Measurements from ENCODE around the gene PRIMA1. TPM values are rescaled to one million over a fixed set of nuclear protein-coding genes. Genes with fewer than 3 reads are reported as not detected.

Gene PRIMA1
- total and polyA plus RNA-seq, 2 donors (not counting 1 experiment from before 2014, with no cell fraction given): not detected

- no peak overlapping the region for H3K4me2 ChIP-seq (ENCODE audit: extremely low read depth, insufficient read depth, low read length)
- DNase-seq (ENCODE audit: low read depth in 2 of 2): no peak
- no peaks in the 10 kb centered on the region for H3K4me1 ChIP-seq (ENCODE audit: control insufficient read depth, extremely low read depth, insufficient read depth, low read length)
- H3K36me3 ChIP-seq (ENCODE audit: control insufficient read depth, insufficient read depth, low read length): no peaks in the 10 kb centered on the region
- no peak for TF ChIP-seq EZH2 (IDR thresholded peaks at IDR 0.05; ENCODE audit: low read length, missing control alignments)
- TF ChIP-seq CTCF (conservative IDR thresholded peaks at IDR 0.05 in 1 of 2, IDR thresholded peaks at IDR 0.05 in 1 of 2; ENCODE audit: low read depth in 1 of 2, low read length in 2 of 2): no peak
- no peak overlapping the region for H3K27ac ChIP-seq (ENCODE audit: insufficient read depth, low read length)
- H3K4me3 ChIP-seq (replicated peaks in 1 of 4; ENCODE audit: control extremely low read depth in 1 of 4, insufficient read depth in 1 of 4, low read depth in 3 of 4, low read length in 4 of 4): no peak overlapping the region
- no peak overlapping the region for H2AFZ ChIP-seq (ENCODE audit: low read length)
- H3K79me2 ChIP-seq (ENCODE audit: control insufficient read depth, insufficient read depth, low read length): no peaks in the 10 kb centered on the region
- no peak overlapping the region for H3K9ac ChIP-seq (ENCODE audit: insufficient read depth, low read length)
- H3K9me3 ChIP-seq (ENCODE audit: control insufficient read depth, insufficient read depth, low read depth, low read length): no peaks in the 10 kb centered on the region
- no peaks in the 10 kb centered on the region for H4K20me1 ChIP-seq (ENCODE audit: control insufficient read depth, extremely low read depth, insufficient read depth, low read length)
- no peaks in the 10 kb centered on the region for H3K27me3 ChIP-seq (ENCODE audit: control insufficient read depth, insufficient read depth, low read length)
Measured at GRCh38 chr14:93691042-93691780, 97.1 kb downstream of the PRIMA1 start.

GRCh38 chr14:93690146-93690545 lies 98.1 kb downstream of the PRIMA1 start:
- no peak for DNase-seq (ENCODE audit: low read depth in 2 of 2)

GRCh38 chr14:93688820-93689219 lies 99.5 kb downstream of the PRIMA1 start:
- TF ChIP-seq EZH2 (IDR thresholded peaks at IDR 0.05; ENCODE audit: low read length, missing control alignments): no peak
- TF ChIP-seq CTCF (conservative IDR thresholded peaks at IDR 0.05 in 1 of 2, IDR thresholded peaks at IDR 0.05 in 1 of 2; ENCODE audit: low read depth in 1 of 2, low read length in 2 of 2): no peak
- Histone ChIP-seq H3K27me3 (ENCODE audit: control insufficient read depth, insufficient read depth, low read length) (no peaks in the 10 kb centered on the region), H3K79me2 (ENCODE audit: control insufficient read depth, insufficient read depth, low read length) (no peaks in the 10 kb centered on the region), H4K20me1 (ENCODE audit: control insufficient read depth, extremely low read depth, insufficient read depth, low read length) (no peaks in the 10 kb centered on the region), H3K4me2 (ENCODE audit: extremely low read depth, insufficient read depth, low read length) (no peak overlapping the region), H3K4me1 (ENCODE audit: control insufficient read depth, extremely low read depth, insufficient read depth, low read length) (no peaks in the 10 kb centered on the region), H3K27ac (ENCODE audit: insufficient read depth, low read length) (no peak overlapping the region), H3K36me3 (ENCODE audit: control insufficient read depth, insufficient read depth, low read length) (no peaks in the 10 kb centered on the region), H3K4me3 (replicated peaks in 1 of 4; ENCODE audit: control extremely low read depth in 1 of 4, insufficient read depth in 1 of 4, low read depth in 3 of 4, low read length in 4 of 4) (no peak overlapping the region), H2AFZ (ENCODE audit: low read length) (no peak overlapping the region), H3K9me3 (ENCODE audit: control insufficient read depth, insufficient read depth, low read depth, low read length) (no peaks in the 10 kb centered on the region), H3K9ac (ENCODE audit: insufficient read depth, low read length) (no peak overlapping the region)
- no peak for DNase-seq (ENCODE audit: low read depth in 2 of 2)

More at GRCh38 chr14:93690146-93690545, 98.1 kb downstream of the PRIMA1 start:
- Histone ChIP-seq H3K79me2 (ENCODE audit: control insufficient read depth, insufficient read depth, low read length) (no peaks in the 10 kb centered on the region), H3K27me3 (ENCODE audit: control insufficient read depth, insufficient read depth, low read length) (no peaks in the 10 kb centered on the region), H3K27ac (ENCODE audit: insufficient read depth, low read length) (no peak overlapping the region), H4K20me1 (ENCODE audit: control insufficient read depth, extremely low read depth, insufficient read depth, low read length) (no peaks in the 10 kb centered on the region), H3K4me1 (ENCODE audit: control insufficient read depth, extremely low read depth, insufficient read depth, low read length) (no peaks in the 10 kb centered on the region), H3K4me3 (replicated peaks in 1 of 4; ENCODE audit: control extremely low read depth in 1 of 4, insufficient read depth in 1 of 4, low read depth in 3 of 4, low read length in 4 of 4) (no peak overlapping the region), H3K9ac (ENCODE audit: insufficient read depth, low read length) (no peak overlapping the region), H3K9me3 (ENCODE audit: control insufficient read depth, insufficient read depth, low read depth, low read length) (no peaks in the 10 kb centered on the region), H2AFZ (ENCODE audit: low read length) (no peak overlapping the region), H3K4me2 (ENCODE audit: extremely low read depth, insufficient read depth, low read length) (no peak overlapping the region), H3K36me3 (ENCODE audit: control insufficient read depth, insufficient read depth, low read length) (no peaks in the 10 kb centered on the region)
- no peak for TF ChIP-seq EZH2 (IDR thresholded peaks at IDR 0.05; ENCODE audit: low read length, missing control alignments)
- TF ChIP-seq CTCF (conservative IDR thresholded peaks at IDR 0.05 in 1 of 2, IDR thresholded peaks at IDR 0.05 in 1 of 2; ENCODE audit: low read depth in 1 of 2, low read length in 2 of 2): no peak

Measured in fibroblast of lung (primary cell).